ENCODE results near the gene KIF26A.

KIF26A gene

DNA sequence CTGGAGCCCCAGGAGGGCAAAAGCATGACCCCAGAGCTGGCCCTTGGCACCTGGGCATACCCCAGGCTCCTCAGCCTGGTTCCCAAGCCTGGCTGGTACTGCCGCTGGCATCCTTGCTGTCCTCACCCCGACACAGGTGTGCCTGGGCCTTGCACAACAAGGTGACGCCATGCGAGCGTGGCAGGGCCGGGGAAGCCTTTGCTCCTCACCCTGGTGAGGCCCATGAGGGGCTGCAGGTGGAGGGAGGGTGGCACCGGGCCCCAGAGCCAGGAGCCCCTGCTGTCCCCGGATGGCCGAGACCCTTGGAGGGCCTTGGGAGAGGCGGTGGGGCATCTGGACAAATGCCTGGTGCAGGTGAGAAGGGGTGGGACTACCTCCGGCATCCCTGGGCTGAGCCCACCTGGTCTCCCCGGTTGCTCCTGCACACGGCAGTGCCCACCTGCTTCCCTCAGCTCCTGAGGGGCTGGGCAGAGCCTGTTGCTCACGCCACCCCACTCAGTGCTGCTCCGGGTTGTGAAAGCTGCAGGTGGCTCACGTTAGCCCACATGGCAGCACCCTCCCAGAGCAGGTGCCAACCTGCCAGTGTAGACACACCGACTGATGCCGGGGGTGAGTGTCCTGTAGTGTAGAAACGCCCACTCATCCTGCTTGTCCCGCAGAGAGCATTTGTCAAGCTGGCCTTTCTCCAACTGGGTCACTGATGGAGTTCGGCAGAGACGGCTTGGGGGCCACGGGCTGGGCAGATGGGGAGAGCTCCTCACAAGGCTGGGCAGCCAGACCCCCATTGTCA, 24.6 kb upstream of the KIF26A start:
- no peak for DNase-seq

DNA sequence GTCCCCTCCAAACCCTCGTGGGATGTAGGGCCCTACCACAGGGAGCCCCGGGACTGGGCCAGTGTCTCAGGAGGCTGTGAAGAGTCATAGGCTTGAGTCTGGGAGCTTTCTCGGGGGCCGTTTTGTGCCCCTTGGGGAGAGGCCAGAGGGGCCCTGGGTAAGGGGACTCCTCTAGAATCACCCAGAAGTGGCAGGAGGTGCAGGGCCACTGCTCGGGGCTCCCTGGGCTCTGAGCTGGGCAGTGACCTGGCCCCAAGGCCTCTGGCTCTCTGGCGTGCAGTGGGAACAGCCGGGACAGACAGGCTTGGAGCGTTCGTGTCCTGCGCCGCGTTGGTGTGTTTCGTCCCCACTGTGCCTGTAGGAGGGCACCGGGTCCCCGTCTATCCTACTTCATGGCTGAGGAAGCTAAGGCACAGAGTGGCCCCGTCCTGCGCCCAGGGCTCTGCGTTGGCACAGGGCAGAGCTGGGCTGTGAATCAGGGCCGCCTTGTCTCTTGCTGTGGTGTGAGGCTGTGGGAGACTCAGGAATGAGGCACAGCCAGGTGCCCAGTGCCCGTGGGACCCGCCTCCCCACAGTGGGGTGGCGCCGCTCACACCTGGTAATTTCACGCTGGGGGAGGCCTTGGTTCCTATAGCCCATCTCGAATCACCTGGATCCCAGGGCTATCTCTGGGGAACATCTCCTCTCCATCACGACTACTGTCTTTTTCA, 23.8 kb upstream of the KIF26A start:
- DNase-seq: no peak

DNA sequence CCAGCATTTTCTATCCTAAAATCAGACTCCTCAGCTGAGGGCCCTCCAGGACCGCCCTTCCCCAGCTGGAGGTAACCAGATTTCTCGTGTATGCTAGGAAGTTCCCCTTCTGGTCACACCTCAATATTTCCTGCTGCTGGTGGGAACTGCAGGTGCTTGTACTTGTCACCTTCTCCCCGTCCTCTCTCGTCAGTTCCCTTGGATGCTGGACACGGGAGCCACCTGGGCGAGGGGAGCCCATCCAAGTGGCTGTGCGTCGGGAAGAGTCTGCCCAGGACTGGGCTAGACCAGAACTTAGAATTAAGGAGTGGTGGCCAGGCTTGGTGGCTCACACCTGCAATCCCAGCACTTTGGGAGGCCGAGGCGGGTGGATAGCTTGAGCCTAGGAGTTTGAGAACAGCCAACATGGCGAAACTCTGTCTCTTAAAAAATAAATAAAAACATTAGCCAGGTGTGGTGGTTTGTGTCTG, 23.2 kb upstream of the KIF26A start:
- no peak for DNase-seq

DNA sequence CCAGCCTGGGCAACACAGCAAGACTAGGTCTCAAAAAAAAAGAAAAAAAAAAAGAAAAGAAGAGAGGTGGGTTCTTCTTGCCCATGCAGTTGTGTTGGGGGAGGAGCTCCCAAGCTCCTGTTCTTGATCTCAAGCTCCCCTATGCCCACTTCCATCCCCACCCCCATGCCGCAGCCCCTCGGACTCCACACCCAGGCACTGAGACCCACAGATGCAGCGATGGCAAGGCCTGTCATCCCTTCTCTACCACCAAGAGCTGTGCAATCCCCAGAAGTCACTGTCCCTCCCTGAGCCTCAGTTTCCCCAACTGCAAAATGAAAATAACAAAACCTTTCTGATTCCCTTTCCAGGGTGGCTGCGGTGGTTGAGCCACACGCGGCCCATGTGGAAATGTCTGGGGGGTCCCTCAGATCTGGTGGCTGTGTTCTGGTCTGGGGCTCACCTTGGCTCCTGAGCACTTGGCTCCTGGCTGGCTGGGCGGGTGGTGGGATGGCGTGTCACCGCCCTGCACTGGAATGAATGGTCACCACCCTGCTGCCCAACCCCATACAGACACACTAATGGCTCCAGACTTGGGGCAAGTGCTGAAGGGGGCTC, 22.6 kb upstream of the KIF26A start:
- no peak for DNase-seq

DNA sequence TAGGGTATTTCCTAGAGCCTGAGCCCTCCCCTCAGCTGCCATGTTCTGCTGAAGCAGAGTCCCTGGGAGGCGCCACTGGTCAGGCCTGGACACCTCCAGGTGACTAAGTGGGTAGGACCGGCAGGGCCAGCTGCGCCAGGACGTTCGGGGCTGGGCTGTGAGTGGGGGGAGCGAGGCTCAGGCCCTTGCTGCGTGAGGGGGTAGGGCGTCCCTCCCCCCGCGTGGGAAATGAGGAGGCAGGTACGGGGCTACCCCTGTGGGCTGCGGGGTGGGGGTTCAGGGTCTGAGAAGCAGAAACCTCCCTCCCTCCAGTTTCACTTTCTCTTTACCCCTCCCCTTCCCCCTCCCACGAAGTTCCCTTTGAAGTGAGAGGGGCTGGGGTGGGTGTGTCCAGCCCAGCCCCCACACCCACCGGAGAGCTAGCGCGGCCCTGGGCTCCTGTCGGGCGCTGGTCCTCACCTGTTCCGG, 22.1 kb upstream of the KIF26A start:
- no peak for DNase-seq

DNA sequence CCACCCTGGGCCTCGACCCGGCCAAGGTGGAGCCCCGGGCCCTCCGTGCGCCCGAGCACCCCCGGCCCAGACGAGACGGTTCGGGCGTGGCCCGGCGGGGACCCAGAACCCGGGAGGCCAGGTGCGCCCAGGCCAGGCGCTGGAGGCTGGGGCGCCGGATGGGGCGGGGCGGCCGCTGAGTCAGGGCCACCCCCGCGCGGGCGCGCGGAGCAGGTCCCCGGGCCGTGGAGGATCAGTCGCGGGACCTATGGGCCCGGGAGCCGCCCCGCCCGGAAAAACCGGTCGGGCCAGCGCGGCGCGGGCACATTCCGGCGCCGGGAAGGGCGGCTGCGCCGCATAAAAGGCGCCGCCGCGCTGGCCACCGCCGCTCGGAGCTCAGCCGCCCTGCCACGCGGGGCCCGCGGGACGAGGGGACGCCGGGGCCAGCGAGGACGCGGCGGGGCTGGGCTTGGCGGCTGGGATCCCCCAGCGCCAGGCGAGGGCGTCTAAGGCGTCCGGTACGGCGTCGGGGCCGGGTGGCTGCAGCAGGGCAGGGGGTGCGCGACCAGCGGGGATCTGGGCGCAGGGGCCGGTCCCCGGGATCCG, 21.5 kb upstream of the KIF26A start:
- peak; percentile 23 to 27 for DNase-seq

DNA sequence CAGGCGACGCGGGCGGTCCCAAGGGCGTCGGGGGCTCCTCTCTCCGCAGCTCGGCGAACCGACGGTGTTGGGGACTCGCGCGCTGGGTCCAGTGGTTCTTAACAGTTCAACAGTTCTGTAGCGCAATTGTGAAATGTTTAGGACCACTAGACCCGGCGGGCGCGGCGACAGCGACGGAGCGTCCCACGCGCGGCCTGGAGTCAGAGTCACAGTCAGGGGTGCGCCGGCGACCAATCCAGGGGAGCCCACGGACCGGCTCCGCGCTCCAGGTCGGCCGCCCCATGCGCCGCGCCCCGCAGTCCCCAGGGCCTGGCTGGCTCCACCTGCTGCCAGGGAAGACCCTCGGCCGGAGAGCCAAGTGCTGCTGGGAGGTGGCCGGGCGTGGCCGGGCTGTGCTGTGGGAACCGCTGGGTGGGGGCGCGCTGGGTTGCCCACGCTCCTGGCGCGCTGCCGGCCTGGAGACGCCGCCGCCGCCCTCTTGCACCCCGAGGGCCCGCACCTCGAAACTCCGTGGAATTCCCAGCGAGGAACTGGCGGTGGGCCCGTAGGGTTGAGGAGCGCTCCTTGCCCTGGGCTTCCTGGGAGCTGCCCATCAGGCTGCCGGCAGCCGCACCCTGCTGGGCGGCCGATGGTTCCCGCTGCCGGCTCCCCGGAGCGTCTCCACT, 20.9 kb upstream of the KIF26A start:
- no peak for DNase-seq

DNA sequence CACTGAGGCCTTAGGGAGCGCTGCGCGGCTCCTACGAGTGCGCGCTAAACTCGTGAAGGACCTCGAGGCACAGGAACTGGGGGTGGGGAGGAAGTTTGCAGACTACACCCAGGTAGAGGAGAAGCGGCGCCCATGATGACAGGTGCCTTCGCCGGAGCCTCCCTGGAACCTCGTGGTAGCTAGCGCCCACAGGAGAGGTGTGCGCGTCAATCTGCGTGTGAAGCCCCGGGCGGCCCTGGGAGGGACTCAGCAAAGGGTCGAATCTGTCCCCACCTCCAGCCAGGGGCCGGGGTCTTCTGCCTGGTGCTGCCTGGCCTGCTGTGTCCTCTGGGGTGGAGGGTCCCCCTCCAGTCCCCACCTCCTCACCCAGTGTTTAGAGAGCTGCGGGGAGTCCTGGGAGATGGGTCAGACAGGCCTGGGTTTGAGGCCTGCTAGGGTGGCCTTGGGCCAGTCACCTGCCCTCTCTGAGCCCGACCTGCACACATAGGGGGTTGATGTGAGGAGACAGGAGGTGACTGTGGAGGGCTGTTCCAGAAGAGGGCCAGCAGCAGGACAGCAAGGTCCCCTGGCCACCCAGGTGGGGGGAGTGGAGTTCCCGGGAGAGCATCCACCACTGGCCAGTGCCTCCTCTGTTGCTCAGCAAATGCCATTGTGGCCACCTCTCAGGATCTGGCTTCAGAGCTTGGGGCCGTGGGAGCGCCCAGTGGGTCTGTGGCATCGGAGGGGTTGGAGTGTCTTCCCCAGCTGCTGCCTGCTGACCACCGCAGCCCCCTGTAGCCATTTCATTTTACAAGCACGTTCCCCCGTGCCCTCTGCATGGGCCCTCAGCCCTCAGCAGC, 20.2 kb upstream of the KIF26A start:
- DNase-seq: no peak

DNA sequence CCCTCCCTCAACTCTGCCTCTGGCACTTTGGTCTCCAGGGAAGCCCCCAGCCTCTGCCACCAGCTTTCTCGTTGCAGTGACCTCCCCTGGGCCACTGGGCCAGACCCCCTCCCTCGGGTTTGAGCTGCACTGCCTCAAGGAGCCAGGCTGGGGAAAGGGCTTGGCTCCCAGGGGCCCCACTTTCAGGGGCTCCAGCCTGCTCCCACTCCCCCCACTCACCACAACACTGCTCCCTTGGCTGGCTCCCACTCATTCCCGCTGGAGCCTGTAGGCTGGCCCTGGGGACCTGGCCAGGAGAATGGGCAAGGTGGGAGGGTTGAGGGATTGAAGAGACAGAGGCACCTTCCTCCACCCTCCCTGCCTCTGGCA, 19.3 kb upstream of the KIF26A start:
- no peak for DNase-seq

DNA sequence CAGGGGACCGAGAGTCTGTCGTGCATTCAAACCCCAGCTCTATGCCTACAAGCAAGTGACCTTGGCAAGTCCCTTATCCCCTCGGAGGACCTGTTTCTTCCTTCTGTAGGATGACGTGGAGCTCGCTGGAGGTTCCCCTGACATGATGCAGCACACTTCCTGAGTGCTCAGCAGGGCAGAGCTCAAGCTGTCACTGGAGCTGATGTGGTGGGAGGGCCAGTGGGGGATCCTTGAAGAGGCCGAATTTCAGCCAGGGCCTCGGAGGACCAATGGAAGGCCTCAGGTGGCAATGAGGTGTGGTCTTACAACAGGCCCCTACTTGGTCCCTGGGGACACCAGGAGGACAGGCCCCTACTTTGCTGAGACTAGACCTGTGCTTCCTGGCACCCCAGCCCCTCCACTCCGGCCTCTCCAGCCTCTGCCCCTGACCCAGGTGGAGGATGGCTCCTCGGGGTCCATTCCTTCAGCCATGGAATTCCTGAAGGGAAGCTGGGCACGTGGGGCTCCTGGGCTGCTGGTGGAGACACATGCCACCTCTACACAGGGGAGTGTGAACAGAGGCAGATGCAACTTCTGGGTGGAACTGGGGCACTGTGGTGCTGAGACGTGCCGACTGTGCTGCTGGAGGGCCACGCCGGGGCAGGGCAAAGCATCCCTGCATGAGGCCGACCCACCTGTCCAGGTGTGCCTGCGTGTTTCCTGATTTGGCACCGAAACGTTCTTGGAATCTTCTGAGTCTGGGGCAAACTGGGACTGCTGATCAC, 18.7 kb upstream of the KIF26A start:
- DNase-seq: no peak

DNA sequence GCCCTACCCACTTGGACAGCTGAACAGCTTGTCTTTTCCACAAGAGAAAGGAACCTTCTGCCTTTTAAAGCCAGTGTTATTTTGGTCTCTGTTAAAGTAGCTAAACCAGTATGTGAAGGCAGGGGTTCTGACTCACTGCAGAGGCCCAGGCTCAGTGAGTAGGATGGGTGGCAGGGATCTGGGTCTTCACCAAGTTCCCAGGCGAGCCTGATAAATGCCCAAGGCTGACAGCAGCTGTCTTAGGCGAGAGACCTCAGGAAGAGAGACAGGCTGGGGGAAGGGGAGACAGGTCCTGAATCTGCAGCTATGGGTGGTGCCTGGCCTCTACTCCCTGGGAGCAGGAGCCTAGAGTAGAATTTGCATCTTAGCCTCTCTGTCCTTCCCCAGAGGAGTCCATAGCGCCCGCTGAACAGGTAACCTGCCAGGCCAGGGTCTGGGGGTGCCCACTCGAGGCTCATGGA, 18.1 kb upstream of the KIF26A start:
- DNase-seq: no peak

DNA sequence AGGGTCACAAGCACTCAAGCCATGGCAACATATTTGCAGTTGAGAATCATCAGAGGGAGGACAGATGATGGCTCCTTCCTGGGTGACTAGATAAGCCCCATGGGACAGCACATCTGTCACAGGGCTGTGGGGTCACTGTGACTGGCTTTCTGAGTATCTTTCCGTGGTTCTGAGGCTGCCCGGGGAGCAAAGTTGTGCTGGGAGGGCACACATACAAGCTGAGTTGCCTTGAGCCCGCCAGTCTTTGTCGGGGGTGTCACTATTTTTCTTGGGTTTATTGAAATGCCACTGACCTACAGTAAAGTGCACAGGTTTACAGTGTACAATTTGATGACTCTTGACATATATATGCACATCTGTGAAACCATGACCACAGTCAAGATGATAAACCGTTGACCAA, 17.2 kb upstream of the KIF26A start:
- no peak for DNase-seq

DNA sequence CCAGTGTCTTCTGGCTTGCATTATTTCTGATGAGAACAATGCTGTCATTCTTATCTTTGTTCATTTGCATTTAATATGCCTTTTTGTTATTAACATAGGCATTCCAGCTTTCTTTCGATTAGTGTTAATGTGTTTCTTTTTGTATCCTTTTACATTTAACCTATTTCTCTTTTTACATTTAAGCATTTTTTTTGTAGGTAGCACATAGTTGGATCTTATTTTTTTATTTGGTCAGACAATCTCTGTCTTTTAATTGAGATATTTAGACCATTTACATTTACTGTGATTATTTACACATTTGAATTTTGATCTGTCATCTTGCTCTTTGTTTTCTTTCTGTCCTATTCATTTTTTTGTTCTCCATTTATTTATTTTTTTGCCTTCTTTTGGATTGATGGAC, 14.5 kb upstream of the KIF26A start:
- no peak for DNase-seq

DNA sequence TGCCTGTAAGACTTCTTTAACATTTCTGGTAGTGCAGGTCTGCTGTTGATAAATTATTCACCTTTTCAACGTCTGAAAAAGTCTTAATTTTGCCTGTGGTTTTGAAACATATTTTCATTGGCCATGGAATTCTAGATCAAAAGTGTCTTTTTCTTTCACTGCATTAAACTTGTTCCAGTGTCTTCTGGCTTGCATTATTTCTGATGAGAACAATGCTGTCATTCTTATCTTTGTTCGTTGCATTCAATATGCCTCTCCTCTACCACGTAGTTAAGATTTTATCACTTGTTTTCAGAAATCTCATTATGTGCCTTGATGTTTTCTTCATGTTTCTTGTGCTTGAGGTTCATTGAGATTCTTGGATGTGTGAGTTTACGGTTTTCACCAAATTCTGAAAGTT, 13.4 kb upstream of the KIF26A start:
- DNase-seq: no peak

DNA sequence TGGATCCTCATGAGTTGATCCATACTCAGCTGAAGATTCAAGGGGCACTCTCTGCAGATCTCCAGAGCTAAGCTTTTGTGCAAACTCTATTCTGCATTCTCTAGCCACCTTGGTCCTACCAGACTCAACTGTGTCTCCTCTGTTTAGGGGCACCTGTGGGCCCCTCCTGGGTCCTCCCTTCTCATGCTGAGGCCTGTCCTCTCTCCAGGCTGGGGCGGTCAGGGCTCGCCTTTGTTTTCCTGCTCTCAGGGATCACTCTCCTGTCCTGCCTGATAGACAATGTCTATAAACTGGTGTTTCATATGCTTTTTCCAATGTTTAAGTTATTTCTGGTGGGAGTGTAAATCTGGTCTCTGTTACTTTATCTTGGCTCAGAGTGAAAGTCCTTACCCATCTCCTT, 11.6 kb upstream of the KIF26A start:
- DNase-seq: no peak

DNA sequence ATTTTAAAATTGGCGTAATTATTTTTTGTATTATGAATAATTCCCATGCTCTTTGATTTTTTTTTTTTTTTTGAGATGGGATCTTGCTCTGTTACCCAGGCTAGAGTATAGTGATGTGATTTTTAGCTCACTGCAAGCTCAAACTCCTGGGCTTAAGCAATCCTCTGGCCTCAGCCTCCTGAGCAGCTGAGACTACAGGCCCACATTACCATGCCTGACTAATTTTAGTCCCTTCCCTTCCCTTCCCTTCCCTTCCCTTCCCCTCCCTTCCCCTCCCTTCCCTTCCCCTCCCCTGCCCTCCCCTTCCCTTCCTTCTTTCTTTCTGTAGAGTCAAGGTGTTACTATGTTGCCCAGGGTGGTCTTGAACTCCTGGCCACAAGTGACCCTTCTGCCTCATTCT, 9.4 kb upstream of the KIF26A start:
- DNase-seq: no peak

DNA sequence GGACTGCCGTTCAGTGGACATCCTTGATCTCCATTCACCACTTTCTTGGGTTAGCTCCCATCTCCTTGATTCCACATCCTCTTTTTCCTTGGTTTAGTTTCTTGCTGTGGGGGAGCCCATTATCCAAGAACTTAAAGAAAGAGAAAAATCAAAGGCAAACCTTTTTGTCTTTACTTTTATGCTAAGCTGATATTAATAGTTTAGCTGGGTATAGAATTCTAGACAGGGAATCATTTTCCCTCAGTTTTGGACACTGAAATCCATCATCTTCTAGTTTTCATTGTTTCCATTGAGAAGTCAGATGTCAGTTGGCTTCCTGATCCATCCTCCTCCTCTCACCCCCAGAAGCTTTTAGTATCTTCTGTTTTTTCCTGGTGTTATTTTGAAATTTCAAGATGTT, 8.8 kb upstream of the KIF26A start:
- no peak for DNase-seq

DNA sequence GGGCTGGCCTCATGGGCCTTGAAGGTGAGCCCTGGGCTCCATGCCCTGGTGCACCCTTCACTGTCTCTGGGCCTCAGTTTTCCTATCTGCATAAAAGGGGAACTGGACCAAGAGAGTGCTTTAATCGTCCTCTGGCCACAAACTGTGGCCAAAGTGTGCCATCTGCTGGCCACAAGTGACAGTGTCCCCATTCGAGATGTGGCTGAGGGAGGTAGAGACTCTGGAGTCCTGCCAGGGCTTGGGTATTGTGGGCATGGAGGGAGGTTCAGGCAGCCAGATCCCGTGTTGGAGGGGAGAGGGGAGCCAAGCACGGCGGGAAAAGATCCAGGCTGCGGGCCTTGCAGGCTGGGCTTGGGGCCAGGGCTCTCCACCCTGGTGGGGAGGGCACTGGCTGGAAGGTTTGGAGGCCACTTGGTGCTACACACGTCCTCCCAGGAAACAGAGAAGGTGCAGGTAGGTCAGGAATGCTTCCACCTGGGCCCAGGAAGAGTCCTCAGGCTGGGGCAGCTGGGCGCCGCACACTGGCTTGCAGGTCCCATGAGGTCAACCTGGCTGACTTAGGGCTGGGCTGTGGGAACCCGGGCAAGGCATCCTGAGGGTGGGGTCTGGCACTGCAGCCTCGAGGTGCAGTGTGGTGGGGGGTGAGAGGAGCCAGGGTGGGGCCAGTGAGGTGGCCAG, 7.3 kb upstream of the KIF26A start:
- peak; percentile 15 to 30 for DNase-seq

DNA sequence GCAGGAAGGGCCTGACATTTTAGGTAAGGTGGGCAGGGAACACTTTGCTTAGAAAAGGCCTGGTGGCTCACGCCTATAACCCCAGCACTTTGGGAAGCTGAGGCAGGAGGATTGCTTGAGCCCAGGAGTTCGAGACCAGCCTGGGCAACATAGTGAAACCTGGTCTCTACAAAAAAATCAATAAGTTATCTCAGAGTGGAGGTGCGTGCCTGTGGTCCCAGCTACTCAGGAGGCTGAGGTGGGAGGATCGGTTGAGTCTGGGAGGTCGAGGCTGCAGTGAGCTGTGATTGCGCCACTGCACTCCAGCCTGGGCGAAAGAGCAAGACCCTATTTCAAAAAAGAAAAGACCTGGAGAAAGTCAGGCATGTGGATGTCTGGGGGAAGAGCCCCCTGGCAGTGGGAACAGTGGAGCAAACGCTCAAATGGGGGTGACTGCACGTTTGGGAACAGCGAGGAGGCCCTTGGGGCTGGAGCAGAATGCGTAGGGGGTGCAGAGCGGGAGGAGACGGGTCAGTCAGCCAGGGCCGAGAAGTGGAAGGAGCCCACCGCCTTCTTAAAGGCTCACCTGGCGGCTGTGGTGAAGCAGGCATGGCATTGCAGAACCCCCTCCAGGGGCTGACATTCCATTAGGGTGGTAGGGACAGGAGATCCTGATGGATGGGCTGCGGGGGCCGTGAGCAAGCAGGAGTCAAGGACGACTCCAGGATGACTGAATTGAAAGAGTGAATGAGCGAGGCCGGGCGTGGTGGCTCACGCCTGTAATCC, 6.2 kb upstream of the KIF26A start:
- DNase-seq: no peak

DNA sequence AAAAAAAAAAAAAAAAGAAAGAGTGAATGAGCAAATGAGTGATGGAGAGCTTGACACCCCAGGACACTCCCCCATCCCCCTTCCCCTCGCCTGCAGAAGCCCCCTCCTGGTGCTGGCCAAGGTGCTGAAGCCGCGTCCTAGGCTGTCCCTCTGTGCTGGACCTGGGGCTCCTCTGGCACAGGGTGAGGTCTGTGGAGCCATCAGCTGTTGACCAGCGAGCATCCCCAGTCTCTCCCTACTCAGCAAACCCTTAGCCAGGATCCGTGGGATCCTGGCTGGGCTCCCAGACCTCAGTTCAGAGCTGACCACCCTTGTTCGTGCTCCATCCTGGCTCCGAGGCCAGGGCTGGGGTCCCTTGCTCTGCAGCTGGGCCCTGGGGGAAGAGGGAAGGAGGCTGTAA, 5.4 kb upstream of the KIF26A start:
- DNase-seq: no peak

All from activated CD4-positive, alpha-beta T cell treated with anti-CD3 and anti-CD28 coated beads, Interleukin-2, amount 50 U/mL, for 48 hours (primary cell).